ENCODE results near the gene GSTA3. TPM values are rescaled to one million over a fixed set of nuclear protein-coding genes. Genes with fewer than 3 reads are reported as not detected.

Gene GSTA3
- total and polyA plus RNA-seq, 2 of the 13 experiments (the other 11 are each of a cell fraction or from before 2014, with no cell fraction given) = not detected

DNA sequence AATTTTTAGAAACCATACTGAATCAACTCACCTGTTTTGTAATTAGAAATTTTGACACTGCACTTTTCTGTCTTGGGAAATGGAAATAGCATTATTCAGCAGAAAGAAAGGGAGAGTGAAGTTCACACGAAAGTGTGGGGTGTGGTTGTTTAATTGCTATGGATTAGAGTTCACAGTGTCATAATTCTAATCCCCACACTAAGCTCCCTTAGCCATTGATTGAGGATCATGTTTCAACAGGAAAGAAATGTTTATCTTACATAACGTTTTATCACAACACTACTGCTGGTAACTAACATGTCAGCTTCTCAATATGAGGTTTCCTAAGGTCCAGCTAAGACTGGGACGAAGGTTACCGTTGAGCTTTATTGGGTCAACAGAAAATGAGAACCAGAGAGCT lies 37.5 kb downstream of the GSTA3 start (continued):
- TF ChIP-seq CEBPG (CRISPR knock-in tag; IDR thresholded peaks at IDR 0.05) = no peak
- TF ChIP-seq, protein P1, sequence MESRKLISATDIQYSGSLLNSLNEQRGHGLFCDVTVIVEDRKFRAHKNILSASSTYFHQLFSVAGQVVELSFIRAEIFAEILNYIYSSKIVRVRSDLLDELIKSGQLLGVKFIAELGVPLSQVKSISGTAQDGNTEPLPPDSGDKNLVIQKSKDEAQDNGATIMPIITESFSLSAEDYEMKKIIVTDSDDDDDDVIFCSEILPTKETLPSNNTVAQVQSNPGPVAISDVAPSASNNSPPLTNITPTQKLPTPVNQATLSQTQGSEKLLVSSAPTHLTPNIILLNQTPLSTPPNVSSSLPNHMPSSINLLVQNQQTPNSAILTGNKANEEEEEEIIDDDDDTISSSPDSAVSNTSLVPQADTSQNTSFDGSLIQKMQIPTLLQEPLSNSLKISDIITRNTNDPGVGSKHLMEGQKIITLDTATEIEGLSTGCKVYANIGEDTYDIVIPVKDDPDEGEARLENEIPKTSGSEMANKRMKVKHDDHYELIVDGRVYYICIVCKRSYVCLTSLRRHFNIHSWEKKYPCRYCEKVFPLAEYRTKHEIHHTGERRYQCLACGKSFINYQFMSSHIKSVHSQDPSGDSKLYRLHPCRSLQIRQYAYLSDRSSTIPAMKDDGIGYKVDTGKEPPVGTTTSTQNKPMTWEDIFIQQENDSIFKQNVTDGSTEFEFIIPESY (CRISPR knock-in tag; IDR thresholded peaks at IDR 0.05) = no peak
- TF ChIP-seq MED8 (CRISPR knock-in tag; IDR thresholded peaks at IDR 0.05; ENCODE audit: insufficient replicate concordance) = no peak
- no peak for TF ChIP-seq NR2F2 (IDR thresholded peaks at IDR 0.05; ENCODE audit: borderline replicate concordance, low read depth)
- TF ChIP-seq ZNF569 (CRISPR knock-in tag; IDR thresholded peaks at IDR 0.05; ENCODE audit: borderline replicate concordance) = no peak
- TF ChIP-seq GATAD2A (CRISPR knock-in tag; IDR thresholded peaks at IDR 0.05) = peak; percentile 8; the same call in 1 of the 2 replicates
- TF ChIP-seq, protein P2, sequence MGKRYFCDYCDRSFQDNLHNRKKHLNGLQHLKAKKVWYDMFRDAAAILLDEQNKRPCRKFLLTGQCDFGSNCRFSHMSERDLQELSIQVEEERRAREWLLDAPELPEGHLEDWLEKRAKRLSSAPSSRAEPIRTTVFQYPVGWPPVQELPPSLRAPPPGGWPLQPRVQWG (CRISPR knock-in tag; IDR thresholded peaks at IDR 0.05; ENCODE audit: borderline replicate concordance, low read depth) = no peak
- no peak for TF ChIP-seq NCOA5 (CRISPR knock-in tag; IDR thresholded peaks at IDR 0.05)
- no peak for TF ChIP-seq ZNF329 (CRISPR knock-in tag; IDR thresholded peaks at IDR 0.05; ENCODE audit: low read depth)
- no peak for TF ChIP-seq GTF2F1 (IDR thresholded peaks at IDR 0.05; ENCODE audit: low read length)
- no peak for TF ChIP-seq ZNF768 (CRISPR knock-in tag; IDR thresholded peaks at IDR 0.05)
- no peak for TF ChIP-seq HIVEP1 (CRISPR knock-in tag; IDR thresholded peaks at IDR 0.05)
- TF ChIP-seq FOXP1 (IDR thresholded peaks at IDR 0.05) = no peak
- 0 out of 2 replicates have a peak, but pooled peaks have one; percentile 16 for TF ChIP-seq FOXP1 (CRISPR knock-in tag; IDR thresholded peaks at IDR 0.05)
- TF ChIP-seq ATAD3A (CRISPR knock-in tag; IDR thresholded peaks at IDR 0.05) = no peak
- TF ChIP-seq, protein P3, sequence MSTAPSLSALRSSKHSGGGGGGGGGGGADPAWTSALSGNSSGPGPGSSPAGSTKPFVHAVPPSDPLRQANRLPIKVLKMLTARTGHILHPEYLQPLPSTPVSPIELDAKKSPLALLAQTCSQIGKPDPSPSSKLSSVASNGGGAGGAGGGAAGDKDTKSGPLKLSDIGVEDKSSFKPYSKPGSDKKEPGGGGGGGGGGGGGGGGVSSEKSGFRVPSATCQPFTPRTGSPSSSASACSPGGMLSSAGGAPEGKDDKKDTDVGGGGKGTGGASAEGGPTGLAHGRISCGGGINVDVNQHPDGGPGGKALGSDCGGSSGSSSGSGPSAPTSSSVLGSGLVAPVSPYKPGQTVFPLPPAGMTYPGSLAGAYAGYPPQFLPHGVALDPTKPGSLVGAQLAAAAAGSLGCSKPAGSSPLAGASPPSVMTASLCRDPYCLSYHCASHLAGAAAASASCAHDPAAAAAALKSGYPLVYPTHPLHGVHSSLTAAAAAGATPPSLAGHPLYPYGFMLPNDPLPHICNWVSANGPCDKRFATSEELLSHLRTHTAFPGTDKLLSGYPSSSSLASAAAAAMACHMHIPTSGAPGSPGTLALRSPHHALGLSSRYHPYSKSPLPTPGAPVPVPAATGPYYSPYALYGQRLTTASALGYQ (CRISPR knock-in tag; IDR thresholded peaks at IDR 0.05) = no peak
- peak; percentile 77; the same call in 1 of the 2 replicates for TF ChIP-seq SIX1 (CRISPR knock-in tag; IDR thresholded peaks at IDR 0.05; ENCODE audit: borderline replicate concordance)
- no peak for TF ChIP-seq ZNF557 (CRISPR knock-in tag; IDR thresholded peaks at IDR 0.05)
- no peak for TF ChIP-seq ARHGAP35 (CRISPR knock-in tag; IDR thresholded peaks at IDR 0.05; ENCODE audit: borderline replicate concordance)
- TF ChIP-seq IRX3 (CRISPR knock-in tag; IDR thresholded peaks at IDR 0.05; ENCODE audit: borderline replicate concordance, low read depth) = no peak
- no peak for TF ChIP-seq SPEN (CRISPR knock-in tag; IDR thresholded peaks at IDR 0.05; ENCODE audit: low read depth)
- TF ChIP-seq, protein P4, sequence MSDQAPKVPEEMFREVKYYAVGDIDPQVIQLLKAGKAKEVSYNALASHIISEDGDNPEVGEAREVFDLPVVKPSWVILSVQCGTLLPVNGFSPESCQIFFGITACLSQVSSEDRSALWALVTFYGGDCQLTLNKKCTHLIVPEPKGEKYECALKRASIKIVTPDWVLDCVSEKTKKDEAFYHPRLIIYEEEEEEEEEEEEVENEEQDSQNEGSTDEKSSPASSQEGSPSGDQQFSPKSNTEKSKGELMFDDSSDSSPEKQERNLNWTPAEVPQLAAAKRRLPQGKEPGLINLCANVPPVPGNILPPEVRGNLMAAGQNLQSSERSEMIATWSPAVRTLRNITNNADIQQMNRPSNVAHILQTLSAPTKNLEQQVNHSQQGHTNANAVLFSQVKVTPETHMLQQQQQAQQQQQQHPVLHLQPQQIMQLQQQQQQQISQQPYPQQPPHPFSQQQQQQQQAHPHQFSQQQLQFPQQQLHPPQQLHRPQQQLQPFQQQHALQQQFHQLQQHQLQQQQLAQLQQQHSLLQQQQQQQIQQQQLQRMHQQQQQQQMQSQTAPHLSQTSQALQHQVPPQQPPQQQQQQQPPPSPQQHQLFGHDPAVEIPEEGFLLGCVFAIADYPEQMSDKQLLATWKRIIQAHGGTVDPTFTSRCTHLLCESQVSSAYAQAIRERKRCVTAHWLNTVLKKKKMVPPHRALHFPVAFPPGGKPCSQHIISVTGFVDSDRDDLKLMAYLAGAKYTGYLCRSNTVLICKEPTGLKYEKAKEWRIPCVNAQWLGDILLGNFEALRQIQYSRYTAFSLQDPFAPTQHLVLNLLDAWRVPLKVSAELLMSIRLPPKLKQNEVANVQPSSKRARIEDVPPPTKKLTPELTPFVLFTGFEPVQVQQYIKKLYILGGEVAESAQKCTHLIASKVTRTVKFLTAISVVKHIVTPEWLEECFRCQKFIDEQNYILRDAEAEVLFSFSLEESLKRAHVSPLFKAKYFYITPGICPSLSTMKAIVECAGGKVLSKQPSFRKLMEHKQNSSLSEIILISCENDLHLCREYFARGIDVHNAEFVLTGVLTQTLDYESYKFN (CRISPR knock-in tag; conservative IDR thresholded peaks at IDR 0.05) = 0 out of 2 replicates have a peak, but pooled peaks have one; percentile 20
- TF ChIP-seq ZNF619 (CRISPR knock-in tag; IDR thresholded peaks at IDR 0.05) = no peak
- TF ChIP-seq, protein P5, sequence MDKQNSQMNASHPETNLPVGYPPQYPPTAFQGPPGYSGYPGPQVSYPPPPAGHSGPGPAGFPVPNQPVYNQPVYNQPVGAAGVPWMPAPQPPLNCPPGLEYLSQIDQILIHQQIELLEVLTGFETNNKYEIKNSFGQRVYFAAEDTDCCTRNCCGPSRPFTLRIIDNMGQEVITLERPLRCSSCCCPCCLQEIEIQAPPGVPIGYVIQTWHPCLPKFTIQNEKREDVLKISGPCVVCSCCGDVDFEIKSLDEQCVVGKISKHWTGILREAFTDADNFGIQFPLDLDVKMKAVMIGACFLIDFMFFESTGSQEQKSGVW (CRISPR knock-in tag; IDR thresholded peaks at IDR 0.05; ENCODE audit: borderline replicate concordance) = no peak
- TF ChIP-seq AKAP8 (CRISPR knock-in tag; IDR thresholded peaks at IDR 0.05) = no peak

Data from HepG2 (cell line).